HEK293 (cell line): ENCODE results near the gene CYB5R4.

Source experiments
- BCL6B ChIP-seq: fragments of 450-650 bp; formaldehyde crosslinking; IDR thresholded peaks from 2 replicates; pipeline ENCODE4 v1.5.1; 2017; ENCODE audit warnings: missing biosample characterization, missing genetic modification characterization
- HOXD13 ChIP-seq: sonication (generic); formaldehyde crosslinking; IDR thresholded peaks from 2 replicates; pipeline ENCODE4 v1.8.0; 2022; ENCODE audit warnings: missing genetic modification reagents, borderline replicate concordance
- MEIS1 ChIP-seq: sonication (generic); formaldehyde crosslinking; IDR thresholded peaks from 2 replicates; pipeline ENCODE4 v1.8.1; 2022; ENCODE audit warnings: missing genetic modification reagents, mild to moderate bottlenecking, borderline replicate concordance
- PRDM1 ChIP-seq: fragments of 450-650 bp; formaldehyde crosslinking; IDR thresholded peaks from 2 replicates; pipeline ENCODE4; 2016; ENCODE audit warnings: missing biosample characterization, missing genetic modification characterization
- PRDM10 ChIP-seq: fragments of 450-650 bp; formaldehyde crosslinking; IDR thresholded peaks from 2 replicates; pipeline ENCODE4 v1.5.1; 2016; ENCODE audit warnings: missing biosample characterization, missing genetic modification characterization
- SETDB1 ChIP-seq: IDR thresholded peaks from one replicate; pipeline ENCODE4 v1.6.1; 2017; ENCODE audit warnings: mild to moderate bottlenecking, low read length, moderate library complexity, mixed read lengths; ENCODE audit not compliant: insufficient read length
- SP7 ChIP-seq: fragments of 450-650 bp; formaldehyde crosslinking; IDR thresholded peaks from 2 replicates; pipeline ENCODE4 v1.5.1; 2016; ENCODE audit warnings: missing biosample characterization, missing genetic modification characterization
- TRIM28 ChIP-seq: IDR thresholded peaks from 2 replicates; pipeline ENCODE4 v1.6.1; 2011; ENCODE audit warnings: low read length, control low read depth, borderline replicate concordance
- ZBTB17 ChIP-seq: fragments of 450-650 bp; formaldehyde crosslinking; IDR thresholded peaks from 2 replicates; pipeline ENCODE4 v1.5.1; 2016; ENCODE audit warnings: missing biosample characterization, missing genetic modification characterization
- ZBTB26 ChIP-seq: fragments of 450-650 bp; formaldehyde crosslinking; optimal IDR thresholded peaks from 2 replicates; pipeline ENCODE3; 2016; ENCODE audit warnings: missing biosample characterization, mild to moderate bottlenecking, missing genetic modification characterization
- ZFP3 ChIP-seq: fragments of 450-650 bp; formaldehyde crosslinking; IDR thresholded peaks from 2 replicates; pipeline ENCODE4 v1.5.1; 2016; ENCODE audit warnings: low read depth, missing biosample characterization, missing genetic modification characterization
- ZNF16 ChIP-seq: fragments of 450-650 bp; formaldehyde crosslinking; IDR thresholded peaks from 2 replicates; pipeline ENCODE4 v1.5.1; 2016; ENCODE audit warnings: low read depth, missing biosample characterization, missing genetic modification characterization
- ZNF18 ChIP-seq: fragments of 450-650 bp; formaldehyde crosslinking; IDR thresholded peaks from 2 replicates; pipeline ENCODE4 v1.5.1; 2016; ENCODE audit warnings: missing biosample characterization, missing genetic modification characterization
- ZNF202 ChIP-seq: fragments of 450-650 bp; formaldehyde crosslinking; IDR thresholded peaks from 2 replicates; pipeline ENCODE4 v1.5.1; 2016; ENCODE audit warnings: missing biosample characterization, missing genetic modification characterization, borderline replicate concordance
- ZNF266 ChIP-seq: fragments of 450-650 bp; formaldehyde crosslinking; IDR thresholded peaks from 2 replicates; pipeline ENCODE4 v1.5.1; 2016; ENCODE audit warnings: missing biosample characterization, missing genetic modification characterization, low read depth
- ZNF280C ChIP-seq: fragments of 450-650 bp; formaldehyde crosslinking; IDR thresholded peaks from 2 replicates; pipeline ENCODE4 v1.5.1; 2016; ENCODE audit warnings: missing biosample characterization, missing genetic modification characterization
- ZNF302 ChIP-seq: fragments of 450-650 bp; formaldehyde crosslinking; IDR thresholded peaks from 2 replicates; pipeline ENCODE4 v1.5.1; 2016; ENCODE audit warnings: missing biosample characterization, missing genetic modification characterization, low read depth
- ZNF391 ChIP-seq: fragments of 450-650 bp; formaldehyde crosslinking; IDR thresholded peaks from 2 replicates; pipeline ENCODE4 v1.5.1; 2016; ENCODE audit warnings: low read depth, missing biosample characterization, missing genetic modification characterization, borderline replicate concordance
- ZNF513 ChIP-seq: fragments of 450-650 bp; IDR thresholded peaks from 2 replicates; pipeline ENCODE4 v1.5.1; 2018; ENCODE audit warnings: missing biosample characterization, missing genetic modification characterization
- ZNF561 ChIP-seq: fragments of 450-650 bp; IDR thresholded peaks from 2 replicates; pipeline ENCODE4 v1.5.1; 2018; ENCODE audit warnings: missing biosample characterization, missing genetic modification characterization, borderline replicate concordance
- ZNF645 ChIP-seq: fragments of 450-650 bp; formaldehyde crosslinking; IDR thresholded peaks from 2 replicates; pipeline ENCODE4; 2016; ENCODE audit warnings: missing biosample characterization, missing genetic modification characterization
- ZNF692 ChIP-seq: fragments of 450-650 bp; formaldehyde crosslinking; IDR thresholded peaks from 2 replicates; pipeline ENCODE4 v1.5.1; 2016; ENCODE audit warnings: missing biosample characterization, missing genetic modification characterization
- ZNF76 ChIP-seq: fragments of 450-650 bp; formaldehyde crosslinking; IDR thresholded peaks from 2 replicates; pipeline ENCODE4; 2016; ENCODE audit warnings: low read depth, missing biosample characterization, missing genetic modification characterization, borderline replicate concordance
- ZNF830 ChIP-seq: fragments of 450-650 bp; IDR thresholded peaks from 2 replicates; pipeline ENCODE4 v1.5.0; 2018; ENCODE audit warnings: missing biosample characterization, missing genetic modification characterization, low read depth, mild to moderate bottlenecking, moderate library complexity

CYB5R4 gene

GRCh38 chr6:83853178-83854000 lies 6.1 kb upstream of the CYB5R4 start, which contains the start of gene RIPPLY2 (continued):
- TF ChIP-seq ZNF692 (tag by site-specific recombination) (peak; percentile 59; the same call in 1 of the 2 replicates), ZNF513 (tag by site-specific recombination) (no peak), HOXD13 (no peak), SETDB1 (no peak), ZFP3 (no peak), ZNF280C (no peak), ZNF302 (tag by site-specific recombination) (no peak), ZNF391 (tag by site-specific recombination) (no peak), PRDM1 (tag by site-specific recombination) (no peak), ZNF645 (tag by site-specific recombination) (no peak), ZBTB17 (peak; percentile 86), SP7 (tag by site-specific recombination) (peak; percentile 60; the same call in 1 of the 2 replicates), BCL6B (tag by site-specific recombination) (no peak), ZNF202 (tag by site-specific recombination) (peak; percentile 45; the same call in 1 of the 2 replicates), ZNF18 (tag by site-specific recombination) (peak; percentile 86), PRDM10 (tag by site-specific recombination) (peak; percentile 83), ZNF266 (no peak), ZNF16 (no peak), MEIS1 (CRISPR knock-in tag) (no peak), ZNF561 (tag by site-specific recombination) (peak; percentile 69; the same call in 1 of the 2 replicates), TRIM28 (no peak), ZNF830 (no peak), ZNF76 (tag by site-specific recombination) (peak; percentile 86), ZBTB26 (tag by site-specific recombination) (peak; percentile 97)
